NCI-H1105 treated with DMSO at 0.1 percent for 48 hours (cell line): ENCODE results near the gene THADA.

ENCODE experiments used
- DNase-seq: peaks from one replicate; lab custom pipeline; 2025; lab: John Stamatoyannopoulos, UW

Gene THADA

GRCh38 chr2:43347746-43348145, 248.1 kb downstream of the THADA start:
- no peak for DNase-seq

- no peak for DNase-seq
These were observed 249.0 kb downstream of the THADA start for GRCh38 chr2:43346602-43347567.

GRCh38 chr2:43345872-43346271, 250.0 kb downstream of the THADA start:
- no peak for DNase-seq

- DNase-seq = no peak
These were observed 250.4 kb downstream of the THADA start for GRCh38 chr2:43345391-43345813.

DNA sequence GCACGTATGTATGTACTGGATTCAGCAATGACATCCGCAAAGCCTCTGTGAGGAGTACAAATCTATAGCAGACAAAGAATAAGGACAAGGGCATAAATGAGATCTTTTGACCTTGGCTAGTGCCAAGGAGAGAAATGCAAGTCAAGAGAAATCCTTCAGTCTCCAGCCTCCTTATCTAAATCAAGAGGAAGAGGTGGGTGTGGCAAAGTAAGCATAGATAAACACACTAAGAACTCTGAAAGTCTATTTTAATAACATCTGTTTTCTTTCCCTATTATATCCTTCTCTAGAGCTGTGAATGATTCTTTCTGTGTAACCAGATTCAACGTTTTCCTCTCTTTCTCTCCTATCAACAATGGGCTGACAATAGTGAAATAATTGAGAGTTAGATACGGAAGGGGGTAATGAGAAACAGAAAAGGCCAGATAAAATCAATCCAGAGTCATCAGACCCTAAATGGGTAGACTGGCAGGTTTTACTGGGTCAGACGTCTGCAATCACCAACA, 250.9 kb downstream of the THADA start:
- DNase-seq = no peak

GRCh38 chr2:43343573-43344304, 252.1 kb downstream of the THADA start:
- DNase-seq = peak; percentile 14

- no peak for DNase-seq
These were observed 253.7 kb downstream of the THADA start for GRCh38 chr2:43341959-43342757.

GRCh38 chr2:43340945-43341356, 254.9 kb downstream of the THADA start:
- DNase-seq = no peak

DNA sequence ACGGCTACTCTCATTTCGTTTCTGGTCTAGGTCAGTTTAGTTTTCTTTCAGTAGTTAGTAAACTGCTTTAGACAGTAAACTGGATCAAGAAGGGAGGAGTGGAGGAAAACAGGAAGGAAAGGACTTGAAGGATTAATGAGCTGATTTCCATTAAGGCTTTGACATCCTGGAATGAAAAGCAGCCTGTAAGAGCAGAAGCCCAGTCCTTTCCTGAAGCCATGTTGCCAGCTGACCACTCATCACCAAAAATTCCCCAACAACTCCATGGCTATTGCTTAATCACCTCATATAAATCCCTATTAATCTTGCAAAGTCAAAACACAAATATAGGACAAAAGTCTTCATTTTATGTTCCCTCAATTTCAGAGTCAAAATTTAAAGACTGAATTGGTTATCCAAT, 255.8 kb downstream of the THADA start:
- DNase-seq = no peak

DNA sequence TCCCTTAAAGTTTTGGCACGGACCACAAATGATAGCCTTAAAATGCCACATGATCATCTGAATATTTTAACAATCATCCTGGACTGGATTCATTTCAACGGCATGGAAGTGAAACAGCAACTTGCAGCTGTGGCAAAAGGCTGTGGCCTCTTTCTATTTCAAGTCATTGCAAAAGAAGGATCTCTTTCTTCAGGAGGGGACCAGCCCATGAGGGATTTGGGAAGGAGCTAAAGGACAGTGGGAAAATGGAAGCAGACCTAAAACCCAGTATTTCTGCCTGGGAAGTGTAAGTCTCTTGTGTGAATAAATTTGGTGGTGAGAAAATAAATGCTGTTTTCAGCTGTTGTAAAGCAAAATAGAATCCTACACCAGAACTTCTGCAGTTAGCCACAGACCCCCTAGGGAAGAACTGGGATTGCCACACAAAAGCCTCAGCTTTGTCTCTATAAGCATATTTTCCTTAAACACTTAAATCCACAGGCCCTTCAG, 262.1 kb downstream of the THADA start:
- no peak for DNase-seq

DNA sequence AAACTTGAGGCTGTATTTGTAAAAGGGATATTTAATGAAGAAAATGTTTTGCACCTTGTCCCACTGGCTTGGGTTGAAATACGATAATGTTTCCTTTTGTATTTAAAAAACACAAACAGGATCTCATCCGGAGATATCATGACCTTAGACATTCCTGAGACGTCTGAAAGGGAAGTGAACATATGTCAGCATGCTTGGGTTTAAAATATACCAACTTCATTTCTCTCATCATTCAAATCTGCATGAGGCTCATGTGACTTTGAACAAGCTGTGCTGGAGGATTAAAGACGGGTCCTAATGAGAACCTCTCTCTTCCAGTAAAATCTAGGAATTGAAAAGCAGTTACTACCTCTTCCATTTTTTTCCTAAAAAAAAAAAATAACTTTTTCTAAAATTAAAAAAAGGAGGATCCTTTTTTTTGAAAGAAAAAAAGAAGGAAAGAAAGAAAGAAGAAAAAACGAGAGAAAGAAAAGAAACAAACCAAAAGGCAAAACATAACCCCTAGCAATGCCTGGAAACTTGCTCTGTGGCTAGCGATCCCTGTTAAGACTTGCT, 262.7 kb downstream of the THADA start:
- no peak for DNase-seq

DNA sequence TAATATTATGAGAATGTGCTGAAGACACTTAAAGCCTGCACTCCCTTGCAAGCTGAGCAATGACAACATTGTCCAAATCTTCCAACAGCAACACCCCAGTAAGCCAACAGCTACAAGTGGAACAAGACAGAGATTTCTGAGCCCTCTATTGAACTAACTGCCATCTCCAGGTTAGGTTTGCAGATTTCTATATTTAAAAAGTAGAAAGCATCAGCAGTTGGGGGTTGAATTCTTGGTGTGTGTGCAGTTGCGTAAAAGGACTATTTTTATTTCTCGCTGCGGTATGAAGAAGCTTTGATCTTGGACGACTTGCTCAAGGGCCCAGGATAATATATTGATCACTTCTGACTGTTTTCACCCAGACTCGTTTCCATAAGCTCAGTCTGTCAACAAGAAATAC, 263.2 kb downstream of the THADA start:
- DNase-seq = no peak

GRCh38 chr2:43331422-43331821, 264.4 kb downstream of the THADA start:
- no peak for DNase-seq

- DNase-seq = no peak
These were observed 266.2 kb downstream of the THADA start for GRCh38 chr2:43329637-43330036.

DNA sequence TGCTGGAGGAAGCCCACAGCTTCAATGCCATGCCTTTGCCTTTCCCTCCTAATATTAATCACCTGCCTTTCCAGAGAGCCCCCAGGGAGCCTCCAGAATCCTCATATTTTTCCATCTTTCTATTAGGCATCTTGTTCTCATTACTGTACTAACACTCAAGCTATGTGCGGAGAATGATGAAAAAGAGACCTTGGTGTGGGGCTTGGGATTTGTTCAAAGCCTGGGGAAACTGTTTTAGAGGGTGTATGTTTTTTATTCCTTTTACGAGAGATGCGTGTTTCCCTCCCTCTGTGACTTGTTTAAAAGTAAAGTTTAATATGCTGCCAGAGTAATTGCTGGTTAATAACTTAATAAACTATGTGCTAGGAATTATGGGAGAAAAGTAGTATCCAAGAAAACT, 267.0 kb downstream of the THADA start:
- DNase-seq = no peak

DNA sequence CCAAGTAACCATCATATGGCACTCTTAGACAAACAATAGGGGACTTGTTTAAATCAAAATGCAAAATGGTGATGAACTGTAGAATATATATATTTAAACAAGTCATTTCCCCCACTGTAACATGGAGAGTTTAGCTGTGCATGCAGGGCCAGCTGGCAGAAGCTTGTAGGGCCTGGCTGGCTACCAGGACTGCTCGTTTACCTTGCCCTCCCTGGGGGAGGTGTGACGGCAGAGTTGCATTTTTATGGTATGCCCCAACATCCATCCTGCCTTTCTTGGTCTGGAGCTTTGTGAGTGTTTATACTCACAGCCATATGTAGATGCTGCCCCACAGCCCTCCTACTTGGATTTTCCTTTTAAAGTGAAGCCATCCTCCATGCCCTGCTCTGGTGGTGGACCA, 267.7 kb downstream of the THADA start:
- peak; percentile 45 for DNase-seq

DNA sequence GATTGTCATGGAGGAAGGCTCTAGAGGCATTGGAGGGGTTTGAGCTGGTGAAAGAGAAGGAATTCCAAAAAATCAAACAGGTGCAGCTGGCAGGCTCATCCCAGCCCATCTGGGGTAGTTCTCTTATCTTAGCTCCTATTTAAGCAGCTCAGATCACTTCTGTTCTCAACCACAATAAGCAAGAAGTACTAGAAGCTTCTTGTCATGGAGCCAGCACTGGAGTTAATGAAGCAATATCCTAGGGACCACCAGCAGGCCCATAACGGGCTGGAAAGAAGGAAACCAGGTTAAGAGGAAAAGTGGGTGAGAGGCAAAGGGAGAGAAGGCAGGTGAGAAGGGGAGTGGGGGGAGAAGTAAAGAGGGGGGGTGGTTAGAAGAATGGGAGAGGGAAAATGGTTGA, 268.7 kb downstream of the THADA start:
- DNase-seq = no peak

DNA sequence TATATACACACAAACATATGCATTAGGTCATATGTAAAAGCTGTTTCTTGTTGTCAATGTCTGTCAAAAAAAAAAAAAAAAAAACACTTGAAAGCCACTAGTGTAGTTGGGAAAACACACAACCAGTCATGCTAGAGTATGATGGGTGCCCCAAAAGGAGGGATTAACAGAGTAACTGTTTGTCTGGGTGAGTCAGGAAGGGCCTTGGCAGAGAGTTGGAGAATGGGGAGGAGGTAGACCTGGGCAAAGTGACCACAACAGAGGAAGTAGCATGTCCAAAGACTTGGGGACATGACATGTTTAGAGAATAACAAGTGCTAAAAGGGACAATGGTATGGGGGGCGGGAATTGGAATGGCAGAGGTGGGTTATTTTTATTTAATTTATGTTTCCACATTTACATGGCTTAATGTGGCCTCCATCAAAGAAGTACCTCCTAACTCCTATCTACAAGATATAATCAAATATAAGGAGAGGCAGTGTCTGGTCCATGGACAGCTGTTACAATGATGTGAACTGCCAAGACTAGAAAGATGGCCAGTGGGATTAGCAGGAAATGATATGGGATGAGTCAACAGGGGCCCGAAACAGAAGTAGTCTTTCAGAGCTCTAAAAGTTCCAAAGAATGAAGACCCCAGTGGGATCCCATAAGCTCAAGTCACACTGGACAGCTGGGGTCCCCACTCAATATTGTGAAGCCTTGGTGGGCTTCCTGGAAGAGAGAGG, 269.6 kb downstream of the THADA start:
- DNase-seq = no peak

GRCh38 chr2:43325107-43325811, 270.6 kb downstream of the THADA start:
- DNase-seq = no peak
